H9 (cell line): ENCODE measurements around the gene CACNA1D. TPM values are rescaled to one million over a fixed set of nuclear protein-coding genes. Genes with fewer than 3 reads are reported as not detected.

ENCODE experiments used
- DNase-seq: peaks from one replicate; pipeline ENCODE4 v3.0.0-alpha.2; 2017
- H2AFZ ChIP-seq: one replicate; pipeline ENCODE4 v1.6.1; 2013; ENCODE audit warnings: mild to moderate bottlenecking, low read length, control low read depth, moderate library complexity
- H2AK5ac ChIP-seq: 2 replicates; pipeline ENCODE4 v1.6.1; 2013; ENCODE audit warnings: low read length, control low read depth, mixed read lengths; ENCODE audit not compliant: insufficient read length
- H2BK120ac ChIP-seq: one replicate; pipeline ENCODE4 v1.6.1; 2013; ENCODE audit warnings: low read depth, mild to moderate bottlenecking, low read length, control low read depth, inconsistent platforms; ENCODE audit not compliant: poor library complexity, severe bottlenecking
- H2BK12ac ChIP-seq: 2 replicates; pipeline ENCODE4 v1.6.1; 2013; ENCODE audit warnings: low read length, control low read depth, mixed read lengths, low read depth; ENCODE audit not compliant: insufficient read length
- H2BK15ac ChIP-seq: 2 replicates; pipeline ENCODE4 v1.6.1; 2013; ENCODE audit warnings: low read depth, low read length, control low read depth
- H2BK20ac ChIP-seq: one replicate; pipeline ENCODE4 v1.6.1; 2013; ENCODE audit warnings: low read depth, mild to moderate bottlenecking, low read length, control low read depth, inconsistent platforms; ENCODE audit not compliant: poor library complexity, severe bottlenecking
- H2BK5ac ChIP-seq: 2 replicates; pipeline ENCODE4 v1.6.1; 2013; ENCODE audit warnings: low read length, control low read depth, mixed read lengths; ENCODE audit not compliant: insufficient read length
- H3K14ac ChIP-seq: 2 replicates; pipeline ENCODE4 v1.6.1; 2013; ENCODE audit warnings: low read length, control low read depth; ENCODE audit not compliant: insufficient read depth
- H3K18ac ChIP-seq: 2 replicates; pipeline ENCODE4 v1.6.1; 2013; ENCODE audit warnings: low read depth, mild to moderate bottlenecking, mixed read lengths, low read length, control low read depth; ENCODE audit not compliant: insufficient read length
- H3K23ac ChIP-seq: 2 replicates; pipeline ENCODE4 v1.6.1; 2013; ENCODE audit warnings: low read length, control low read depth, mixed read lengths, low read depth; ENCODE audit not compliant: insufficient read length
- H3K23me2 ChIP-seq: 2 replicates; pipeline ENCODE4 v1.6.1; 2013; ENCODE audit warnings: low read depth, mild to moderate bottlenecking, mixed read lengths, low read length, control low read depth; ENCODE audit not compliant: insufficient read length, poor library complexity, severe bottlenecking
- H3K27ac ChIP-seq: 2 replicates; pipeline ENCODE4 v1.5.1; 2013; ENCODE audit warnings: low read length, control low read depth, mixed read lengths, low read depth; ENCODE audit not compliant: insufficient read length
- H3K27me3 ChIP-seq: 2 replicates; pipeline ENCODE4 v1.6.1; 2013; ENCODE audit warnings: low read length, control low read depth, inconsistent platforms; ENCODE audit not compliant: insufficient read depth
- H3K4ac ChIP-seq: 2 replicates; pipeline ENCODE4 v1.6.1; 2013; ENCODE audit warnings: low read depth, mild to moderate bottlenecking, control low read depth, inconsistent platforms, low read length, moderate library complexity
- H3K4me1 ChIP-seq: 2 replicates; pipeline ENCODE4 v1.6.1; 2013; ENCODE audit warnings: low read length, control low read depth, inconsistent platforms; ENCODE audit not compliant: insufficient read depth
- H3K4me2 ChIP-seq: 2 replicates; pipeline ENCODE4 v1.6.1; 2013; ENCODE audit warnings: low read length, control low read depth, mixed read lengths; ENCODE audit not compliant: insufficient read length, insufficient read depth
- H3K56ac ChIP-seq: 2 replicates; pipeline ENCODE4 v1.6.1; 2013; ENCODE audit warnings: low read depth, mild to moderate bottlenecking, mixed read lengths, low read length, control low read depth; ENCODE audit not compliant: insufficient read length
- H3K79me1 ChIP-seq: 2 replicates; pipeline ENCODE4 v1.6.1; 2013; ENCODE audit warnings: low read depth, mild to moderate bottlenecking, moderate library complexity, low read length, control low read depth, inconsistent platforms; ENCODE audit not compliant: insufficient read depth, poor library complexity, severe bottlenecking
- H3K79me2 ChIP-seq: 2 replicates; pipeline ENCODE4 v1.6.1; 2013; ENCODE audit warnings: low read length, control low read depth, inconsistent platforms; ENCODE audit not compliant: insufficient read depth
- H3K9ac ChIP-seq: 2 replicates; pipeline ENCODE4 v1.6.1; 2013; ENCODE audit warnings: low read length, control low read depth, mixed read lengths; ENCODE audit not compliant: insufficient read length; ENCODE audit errors: extremely low read depth
- H3K9me3 ChIP-seq: one replicate; pipeline ENCODE4 v1.6.1; 2013; ENCODE audit warnings: low read depth, low read length, inconsistent platforms; ENCODE audit not compliant: control insufficient read depth
- H3T11ph ChIP-seq: one replicate; pipeline ENCODE4 v1.6.1; 2013; ENCODE audit warnings: mild to moderate bottlenecking, low read length, control low read depth, inconsistent platforms
- H4K20me1 ChIP-seq: one replicate; pipeline ENCODE4 v1.6.1; 2013; ENCODE audit not compliant: control insufficient read depth, insufficient read length, insufficient read depth
- H4K5ac ChIP-seq: 2 replicates; pipeline ENCODE4 v1.6.1; 2013; ENCODE audit warnings: low read depth, mild to moderate bottlenecking, mixed read lengths, low read length, control low read depth; ENCODE audit not compliant: insufficient read length
- H4K8ac ChIP-seq: replicated peaks from 2 replicates; pipeline ENCODE4 v1.6.1; 2013; ENCODE audit warnings: low read length, control low read depth, mixed read lengths, low read depth; ENCODE audit not compliant: insufficient read length
- H4K91ac ChIP-seq: 2 replicates; pipeline ENCODE4 v1.6.1; 2013; ENCODE audit warnings: low read depth, mild to moderate bottlenecking, moderate library complexity, mixed read lengths, low read length, control low read depth; ENCODE audit not compliant: insufficient read length
- H3K27ac Mint-ChIP-seq, 3 experiments: 2 replicates in 2 of 3; 3 replicates in 1 of 3; pipeline ENCODE4 v1.8.0; 2020 to 2021; ENCODE audit warnings: mixed read lengths in 3 of 3, mild to moderate bottlenecking in 1 of 3, moderate library complexity in 1 of 3
- H3K27me3 Mint-ChIP-seq: 2 replicates; pipeline ENCODE4 v1.8.0; 2021; ENCODE audit warnings: low read depth, mild to moderate bottlenecking, moderate library complexity, mixed read lengths
- H3K36me3 Mint-ChIP-seq, 3 experiments: 2 replicates in 2 of 3; 3 replicates in 1 of 3; pipeline ENCODE4 v1.8.0; 2020 to 2021; ENCODE audit warnings: low read depth in 3 of 3, mixed read lengths in 3 of 3; ENCODE audit not compliant: insufficient read depth in 1 of 3
- H3K4me1 Mint-ChIP-seq, 2 experiments: 2 replicates each; pipeline ENCODE4 v1.8.0; 2020; ENCODE audit warnings: mixed read lengths in 2 of 2
- H3K4me3 Mint-ChIP-seq, 2 experiments: 2 replicates in 1 of 2; 3 replicates in 1 of 2; pipeline ENCODE4 v1.8.0; 2020 to 2021; ENCODE audit warnings: mild to moderate bottlenecking in 2 of 2, mixed read lengths in 2 of 2, moderate library complexity in 1 of 2
- H3K9me3 Mint-ChIP-seq, 2 experiments: 2 replicates in 1 of 2; 3 replicates in 1 of 2; pipeline ENCODE4 v1.8.0; 2020; ENCODE audit warnings: mild to moderate bottlenecking in 2 of 2, mixed read lengths in 2 of 2, moderate library complexity in 1 of 2
- CTCF ChIP-seq: fragments of 200-600 bp; sonication (generic); conservative IDR thresholded peaks from 3 replicates; pipeline ENCODE4 v1.8.0; 2021; ENCODE audit warnings: antibody characterized with exemption, mild to moderate bottlenecking
- WGBS: extraction: QIAGEN DNeasy Blood & Tissue Kit; methylation state at CpG from one replicate; pipeline ENCODE4 v1.1.7; 2013; ENCODE audit warnings: missing lambda C conversion rate, low lambda C conversion rate, mixed read lengths; ENCODE audit not compliant: insufficient read length; ENCODE audit errors: extremely low coverage; 5-methylcytosine and 5-hydroxymethylcytosine counted together
- total RNA-seq: library from RNA; stranded (reverse); gene quantifications from 2 replicates; pipeline ENCODE4 v1.2.1, GENCODE V29; 2021

Gene CACNA1D
- total RNA-seq, 1 experiment from 2014 or later = 3.5 TPM

GRCh38 chr3:53526704-53527055 lies 32.3 kb downstream of the CACNA1D start:
- H3K27ac Mint-ChIP-seq = no peak overlapping the region
- TF ChIP-seq CTCF = no peak
- peaks cover 2% of the 10 kb centered on the region; the same call in 1 of the 2 replicates for H3K27me3 Mint-ChIP-seq
- no peak overlapping the region for H4K91ac ChIP-seq
- H2BK20ac ChIP-seq = no peak overlapping the region
- H3K36me3 Mint-ChIP-seq = no peaks in the 10 kb centered on the region
- no peaks in the 10 kb centered on the region for H3K9me3 ChIP-seq
- peaks cover 2% of the 10 kb centered on the region; the same call in 1 of the 2 replicates for H3K4me1 ChIP-seq
- no peak overlapping the region for H2BK120ac ChIP-seq
- H3K56ac ChIP-seq = no peak overlapping the region
- H3K4me2 ChIP-seq = no peak overlapping the region
- no peak overlapping the region for H3K9ac ChIP-seq
- H3K23me2 ChIP-seq = no peaks in the 10 kb centered on the region
- H3K14ac ChIP-seq = no peak overlapping the region
- H3K23ac ChIP-seq = no peak overlapping the region
- H2BK15ac ChIP-seq = no peak overlapping the region
- H2AFZ ChIP-seq = no peak overlapping the region
- H3K4me1 Mint-ChIP-seq = peaks cover 6 to 7% of the 10 kb centered on the region in 2 experiments
- no peaks in the 10 kb centered on the region for H3K79me2 ChIP-seq
- H3K27me3 ChIP-seq = no peaks in the 10 kb centered on the region
- no peak overlapping the region for H4K5ac ChIP-seq
- H2BK12ac ChIP-seq = no peak overlapping the region
- no peak overlapping the region for H3K27ac ChIP-seq
- H3K9me3 Mint-ChIP-seq = no peaks in the 10 kb centered on the region
- no peak overlapping the region for H2BK5ac ChIP-seq
- H3K4me3 Mint-ChIP-seq = no peak overlapping the region
- no CpG with 5 or more reads among the region's 4 CpGs for WGBS
- H4K20me1 ChIP-seq = no peaks in the 10 kb centered on the region
- H3K79me1 ChIP-seq = no peaks in the 10 kb centered on the region
- no peak overlapping the region for H2AK5ac ChIP-seq
- H4K8ac ChIP-seq = no peak overlapping the region
- no peak overlapping the region for H3K18ac ChIP-seq
- no peak overlapping the region for H3T11ph ChIP-seq
- DNase-seq = no peak
- H3K4ac ChIP-seq = no peak overlapping the region
